ENCODE data around the gene KIF3A.

DNA sequence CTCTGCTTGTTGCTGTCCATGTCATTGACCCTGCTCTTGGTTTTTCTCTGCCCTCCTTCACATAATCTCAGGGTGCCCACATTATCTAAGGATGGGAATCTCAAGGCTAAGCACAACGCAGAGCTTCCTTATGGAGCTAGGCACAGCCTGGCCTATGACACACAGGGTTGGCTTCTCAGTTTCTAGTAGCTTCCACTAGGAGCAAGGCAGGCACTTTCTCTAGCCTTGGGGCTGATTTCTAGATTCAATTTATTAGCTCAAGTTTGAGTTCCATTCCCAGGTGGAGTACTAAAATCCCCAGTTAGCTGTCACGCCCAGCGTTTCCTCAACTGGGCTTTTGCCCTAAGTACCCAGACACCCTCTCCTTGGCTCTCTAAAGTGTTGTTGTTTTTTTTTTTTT, 51.2 kb downstream of the KIF3A start:
- TF ChIP-seq TAF1 (IDR thresholded peaks at IDR 0.05; ENCODE audit: low read depth, low read length) (no peak), POLR2A (IDR thresholded peaks at IDR 0.05; ENCODE audit: low read depth, low read length) (no peak)
